HPDE6-E6E7 (cell line): ENCODE data around the gene ITGA7.
A peak's percentile ranks its signal among the peaks of the same experiment; 100 is the strongest.

Experiments
- DNase-seq: peaks from one replicate; pipeline ENCODE4 v3.0.0; 2011; ENCODE audit warnings: missing footprints; ENCODE audit errors: extremely low spot score

The ITGA7 gene

GRCh38 chr12:55736076-55736475 lies 28.4 kb upstream of the ITGA7 start:
- DNase-seq = no peak

GRCh38 chr12:55734595-55734994 lies 26.9 kb upstream of the ITGA7 start:
- DNase-seq = no peak

GRCh38 chr12:55733858-55734257 lies 26.2 kb upstream of the ITGA7 start:
- DNase-seq = no peak

- DNase-seq = no peak
Observed at GRCh38 chr12:55733021-55733555, 25.4 kb upstream of the ITGA7 start.

GRCh38 chr12:55732288-55732687 lies 24.6 kb upstream of the ITGA7 start:
- DNase-seq = no peak

GRCh38 chr12:55729819-55730818 lies 22.4 kb upstream of the ITGA7 start:
- no peak for DNase-seq

GRCh38 chr12:55728939-55729818 lies 21.5 kb upstream of the ITGA7 start, which contains the start of gene CD63:
CD63 (minus strand) TSS chr12:55729009; CDS start chr12:55728341, 668 bp downstream.
- DNase-seq = peak; percentile 96

- DNase-seq = no peak
Observed at GRCh38 chr12:55728186-55728938, 20.7 kb upstream of the ITGA7 start.

- no peak for DNase-seq
Observed at GRCh38 chr12:55727643-55728185, 20.0 kb upstream of the ITGA7 start.

- no peak for DNase-seq
Observed at GRCh38 chr12:55726971-55727370, 19.3 kb upstream of the ITGA7 start.

GRCh38 chr12:55725556-55725955 lies 17.9 kb upstream of the ITGA7 start:
- DNase-seq = no peak

GRCh38 chr12:55724940-55725309 lies 17.2 kb upstream of the ITGA7 start:
- no peak for DNase-seq

GRCh38 chr12:55724226-55724939 lies 16.7 kb upstream of the ITGA7 start:
- DNase-seq = no peak

- no peak for DNase-seq
Observed at GRCh38 chr12:55723516-55724225, 16.0 kb upstream of the ITGA7 start.

- DNase-seq = no peak
Observed at GRCh38 chr12:55722948-55723347, 15.2 kb upstream of the ITGA7 start.

- DNase-seq = no peak
Observed at GRCh38 chr12:55721601-55722213, 14.0 kb upstream of the ITGA7 start.

- peak; percentile 65 for DNase-seq
Observed at GRCh38 chr12:55720894-55721444, 13.3 kb upstream of the ITGA7 start.

GRCh38 chr12:55720071-55720564 lies 12.4 kb upstream of the ITGA7 start, which contains the start of gene RDH5:
RDH5 (plus strand) TSS chr12:55720393; CDS start chr12:55721185, 792 bp downstream.
- no peak for DNase-seq

- DNase-seq = no peak
Observed at GRCh38 chr12:55719371-55719770, 11.7 kb upstream of the ITGA7 start.
